OCI-LY1 (cell line): Measurements from ENCODE around the gene TSACC.

ENCODE experiments used
- H2AFZ ChIP-seq: fragments of 200-600 bp; sonication (generic), shearing (Covaris generic); 2 replicates; pipeline ENCODE4 v1.6.0; 2014; ENCODE audit warnings: antibody characterized with exemption, mild to moderate bottlenecking, low read length
- H3F3A ChIP-seq: fragments of 200-600 bp; sonication (generic), shearing (Covaris generic); 2 replicates; pipeline ENCODE4 v1.6.0; 2014; ENCODE audit warnings: mild to moderate bottlenecking, antibody characterized with exemption, low read length, moderate library complexity; ENCODE audit not compliant: insufficient read depth
- H3K27ac ChIP-seq: fragments of 200-600 bp; sonication (generic); 2 replicates; pipeline ENCODE4 v1.5.1; 2014; ENCODE audit warnings: low read length, mixed run types, mild to moderate bottlenecking, low read depth; ENCODE audit not compliant: poor library complexity, severe bottlenecking
- H3K27me3 ChIP-seq: fragments of 200-600 bp; sonication (generic); 2 replicates; pipeline ENCODE4 v1.6.0; 2014; ENCODE audit warnings: antibody characterized with exemption, mild to moderate bottlenecking, low read length, moderate library complexity; ENCODE audit not compliant: insufficient read depth
- H3K36me3 ChIP-seq: fragments of 200-600 bp; sonication (generic); 2 replicates; pipeline ENCODE4 v1.6.1; 2014; ENCODE audit warnings: mild to moderate bottlenecking, antibody characterized with exemption, low read length, moderate library complexity, mixed read lengths; ENCODE audit not compliant: insufficient read depth
- H3K4me1 ChIP-seq: fragments of 200-600 bp; sonication (generic); 2 replicates; pipeline ENCODE4 v1.5.1; 2014; ENCODE audit warnings: mild to moderate bottlenecking, low read length, moderate library complexity; ENCODE audit not compliant: insufficient read depth, severe bottlenecking
- H3K4me2 ChIP-seq: fragments of 200-600 bp; sonication (generic), shearing (Covaris generic); 2 replicates; pipeline ENCODE4 v1.6.1; 2014; ENCODE audit warnings: low read length
- H3K4me3 ChIP-seq: fragments of 200-600 bp; sonication (generic); 2 replicates; pipeline ENCODE4 v1.5.1; 2014; ENCODE audit warnings: low read length, low read depth, mild to moderate bottlenecking, mixed read lengths; ENCODE audit not compliant: poor library complexity, severe bottlenecking
- H3K79me2 ChIP-seq: fragments of 200-600 bp; shearing (Covaris generic); 2 replicates; pipeline ENCODE4 v1.6.1; 2016; ENCODE audit warnings: mixed run types, low read length, mixed read lengths; ENCODE audit not compliant: insufficient read depth
- H3K9ac ChIP-seq: fragments of 200-600 bp; sonication (generic), shearing (Covaris generic); 2 replicates; pipeline ENCODE4 v1.6.1; 2014; ENCODE audit warnings: mild to moderate bottlenecking, low read length, mixed read lengths
- H3K9me2 ChIP-seq: fragments of 200-600 bp; sonication (generic), shearing (Covaris generic); 2 replicates; pipeline ENCODE4 v1.6.1; 2014; ENCODE audit warnings: low read depth, mild to moderate bottlenecking, low read length, mixed read lengths
- H3K9me3 ChIP-seq: fragments of 200-600 bp; shearing (Covaris generic); 2 replicates; pipeline ENCODE4 v1.6.1; 2014; ENCODE audit warnings: low read length, mixed read lengths
- H4K20me1 ChIP-seq: fragments of 200-600 bp; sonication (generic), shearing (Covaris generic); 2 replicates; pipeline ENCODE4 v1.6.0; 2016; ENCODE audit warnings: mild to moderate bottlenecking, low read length; ENCODE audit not compliant: insufficient read depth
- CTCF ChIP-seq: fragments of 200-600 bp; sonication (generic), shearing (Covaris generic); IDR thresholded peaks from 2 replicates; pipeline ENCODE4 v1.5.1; 2017; ENCODE audit warnings: mild to moderate bottlenecking, antibody characterized with exemption, low read length, moderate library complexity, mixed read lengths
- EZH2 ChIP-seq: fragments of 200-600 bp; sonication (generic), shearing (Covaris generic); IDR thresholded peaks from 2 replicates; pipeline ENCODE4 v1.8.0; 2017; ENCODE audit warnings: borderline replicate concordance, mixed run types, mild to moderate bottlenecking, antibody characterized with exemption, low read length, moderate library complexity, mixed read lengths

Gene TSACC

GRCh38 chr1:156293098-156293434 is 45.3 kb upstream of the TSACC start:
- no peak overlapping the region for H3K4me2 ChIP-seq
- peaks cover 23% of the 10 kb centered on the region for H3K4me1 ChIP-seq
- no peaks in the 10 kb centered on the region for H3K9me3 ChIP-seq
- H2AFZ ChIP-seq = no peak overlapping the region
- no peak overlapping the region for H3K27ac ChIP-seq
- TF ChIP-seq EZH2 = no peak
- TF ChIP-seq CTCF = no peak
- no peaks in the 10 kb centered on the region for H3K9me2 ChIP-seq
- no peaks in the 10 kb centered on the region for H4K20me1 ChIP-seq
- H3K9ac ChIP-seq = no peak overlapping the region
- no peaks in the 10 kb centered on the region for H3K36me3 ChIP-seq
- H3F3A ChIP-seq = no peaks in the 10 kb centered on the region
- H3K27me3 ChIP-seq = no peaks in the 10 kb centered on the region
- no peak overlapping the region for H3K4me3 ChIP-seq
- no peaks in the 10 kb centered on the region for H3K79me2 ChIP-seq

- H3F3A ChIP-seq = no peaks in the 10 kb centered on the region
- no peak overlapping the region for H3K9ac ChIP-seq
- H3K9me3 ChIP-seq = no peaks in the 10 kb centered on the region
- no peak overlapping the region for H2AFZ ChIP-seq
- no peaks in the 10 kb centered on the region for H3K79me2 ChIP-seq
- H3K4me2 ChIP-seq = no peak overlapping the region
- no peak overlapping the region for H3K4me3 ChIP-seq
- no peak for TF ChIP-seq EZH2
- TF ChIP-seq CTCF = no peak
- H3K36me3 ChIP-seq = no peaks in the 10 kb centered on the region
- H3K4me1 ChIP-seq = peaks cover 23% of the 10 kb centered on the region
- H3K27ac ChIP-seq = no peak overlapping the region
- H3K27me3 ChIP-seq = no peaks in the 10 kb centered on the region
- no peaks in the 10 kb centered on the region for H4K20me1 ChIP-seq
- H3K9me2 ChIP-seq = no peaks in the 10 kb centered on the region
These were observed 44.4 kb upstream of the TSACC start for GRCh38 chr1:156293895-156294294.

GRCh38 chr1:156295391-156295947 is 42.9 kb upstream of the TSACC start, which contains the start of gene GLMP:
Gene GLMP (minus strand): TSS chr1:156295679. CDS start chr1:156295645, 34 bp downstream.
- Histone ChIP-seq H3K9ac (peak within 1 kb of the TSS; percentile 84), H3K36me3 (no peaks in the 10 kb centered on the region), H3K4me2 (peak within 1 kb of the TSS; percentile 99), H2AFZ (peak within 1 kb of the TSS; percentile 92), H3K79me2 (no peaks in the 10 kb centered on the region), H3F3A (no peaks in the 10 kb centered on the region), H3K27ac (no peak within 1 kb of the TSS), H3K9me2 (no peaks in the 10 kb centered on the region), H3K4me1 (peaks cover 23% of the 10 kb centered on the region), H4K20me1 (no peaks in the 10 kb centered on the region), H3K4me3 (peak within 1 kb of the TSS; percentile 92), H3K9me3 (no peaks in the 10 kb centered on the region), H3K27me3 (no peaks in the 10 kb centered on the region)
- TF ChIP-seq CTCF (no peak), EZH2 (no peak)
